Measurements from ENCODE around the gene KIF2C. TPM values are rescaled to one million over a fixed set of nuclear protein-coding genes. Genes with fewer than 3 reads are reported as not detected.
A peak's percentile ranks its signal among the peaks of the same experiment; 100 is the strongest.

KIF2C gene
- under 1 TPM in 2 of 4 donors, not detected in 2; 0.46 to 0.55 TPM for total RNA-seq

DNA sequence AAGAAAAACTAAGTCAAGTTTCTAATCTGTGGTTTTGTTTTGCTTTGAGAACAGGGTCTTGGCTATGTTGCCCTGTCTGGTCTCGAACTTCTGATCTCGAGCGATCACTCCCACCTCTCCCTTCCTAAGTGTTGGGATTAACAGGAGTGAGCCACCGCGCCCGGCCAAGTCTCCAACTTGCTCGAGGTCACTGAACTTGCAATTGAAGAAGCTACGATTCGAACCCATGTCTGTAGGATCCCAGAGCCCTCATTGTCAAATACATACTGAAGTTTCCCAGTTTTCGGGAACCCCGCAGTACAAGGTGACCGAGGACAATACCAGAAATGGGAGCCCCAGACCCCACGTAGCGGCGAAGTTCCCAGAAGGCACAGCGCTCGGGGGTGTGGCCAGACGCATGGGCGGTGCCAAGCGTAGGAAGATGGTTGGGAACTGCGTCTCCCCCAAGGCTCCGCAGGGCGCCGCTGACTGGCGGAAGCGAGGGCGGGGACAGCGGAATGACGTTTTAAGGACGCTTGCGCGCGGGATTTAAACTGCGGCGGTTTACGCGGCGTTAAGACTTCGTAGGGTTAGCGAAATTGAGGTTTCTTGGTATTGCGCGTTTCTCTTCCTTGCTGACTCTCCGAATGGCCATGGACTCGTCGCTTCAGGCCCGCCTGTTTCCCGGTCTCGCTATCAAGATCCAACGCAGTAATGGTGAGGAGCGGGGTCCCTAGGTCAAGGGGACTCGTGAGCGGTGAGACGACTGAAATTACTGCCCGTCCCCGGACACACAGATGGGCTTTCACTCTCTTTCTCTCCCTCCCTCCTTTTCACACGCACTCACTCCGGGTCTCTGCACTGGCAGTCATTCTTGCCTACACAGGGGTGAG, at the start of gene KIF2C:
KIF2C (plus strand) TSS at position 531 of the 872 bp plus-strand sequence; CDS start at position 627, 96 bp downstream.
- DNase-seq: peak; percentile 93 to 96

DNA sequence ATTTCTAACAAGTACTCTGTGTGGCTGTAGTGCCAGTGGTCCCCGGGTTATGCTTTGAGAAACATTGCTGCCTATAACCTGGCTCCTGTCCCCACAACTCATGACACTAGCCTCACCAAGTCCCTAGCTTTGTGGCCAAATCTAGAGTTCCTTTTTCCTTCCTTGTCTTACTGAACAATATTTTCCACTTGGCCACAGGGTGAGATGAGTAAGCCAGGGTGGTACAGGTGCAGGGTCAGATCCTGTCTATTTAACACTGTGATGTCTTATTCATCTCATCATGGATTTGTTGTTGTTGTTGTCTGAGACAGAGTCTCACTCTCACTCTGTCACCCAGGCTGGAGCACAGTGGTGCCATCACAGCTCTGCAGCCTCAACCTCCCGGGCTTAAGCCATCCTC, 46.5 kb upstream of the KIF2C start:
- Histone ChIP-seq H3K27ac (no peak overlapping the region), H3K27me3 (no peaks in the 10 kb centered on the region), H3K4me3 (no peak overlapping the region), H3K4me1 (no peaks in the 10 kb centered on the region), H3K9me3 (no peaks in the 10 kb centered on the region), H3K36me3 (no peaks in the 10 kb centered on the region)
- in situ Hi-C loops (cut with MboI; ENCODE audit: low sequenced_read_pairs in 4 of 4) (no loop called here), intact Hi-C loops (cut with DNase I; ENCODE audit: low total_unique reads) (no loop called here)
- ATAC-seq: no peak
- TF ChIP-seq POLR2A (IDR thresholded peaks at IDR 0.05): no peak
- TF ChIP-seq, protein P1, sequence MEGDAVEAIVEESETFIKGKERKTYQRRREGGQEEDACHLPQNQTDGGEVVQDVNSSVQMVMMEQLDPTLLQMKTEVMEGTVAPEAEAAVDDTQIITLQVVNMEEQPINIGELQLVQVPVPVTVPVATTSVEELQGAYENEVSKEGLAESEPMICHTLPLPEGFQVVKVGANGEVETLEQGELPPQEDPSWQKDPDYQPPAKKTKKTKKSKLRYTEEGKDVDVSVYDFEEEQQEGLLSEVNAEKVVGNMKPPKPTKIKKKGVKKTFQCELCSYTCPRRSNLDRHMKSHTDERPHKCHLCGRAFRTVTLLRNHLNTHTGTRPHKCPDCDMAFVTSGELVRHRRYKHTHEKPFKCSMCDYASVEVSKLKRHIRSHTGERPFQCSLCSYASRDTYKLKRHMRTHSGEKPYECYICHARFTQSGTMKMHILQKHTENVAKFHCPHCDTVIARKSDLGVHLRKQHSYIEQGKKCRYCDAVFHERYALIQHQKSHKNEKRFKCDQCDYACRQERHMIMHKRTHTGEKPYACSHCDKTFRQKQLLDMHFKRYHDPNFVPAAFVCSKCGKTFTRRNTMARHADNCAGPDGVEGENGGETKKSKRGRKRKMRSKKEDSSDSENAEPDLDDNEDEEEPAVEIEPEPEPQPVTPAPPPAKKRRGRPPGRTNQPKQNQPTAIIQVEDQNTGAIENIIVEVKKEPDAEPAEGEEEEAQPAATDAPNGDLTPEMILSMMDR (IDR thresholded peaks at IDR 0.05 in 4 of 5, conservative IDR thresholded peaks at IDR 0.05 in 1 of 5): no peak
- DNase-seq: no peak

More for the DNA sequence above, at the start of gene KIF2C:
- Histone ChIP-seq H3K27me3 (no peaks in the 10 kb centered on the region), H3K9me3 (no peaks in the 10 kb centered on the region), H3K27ac (peak within 1 kb of the TSS; percentile 87 to 94 (median 90)), H3K4me1 (peaks cover 7 to 10% of the 10 kb centered on the region in 2 donors), H3K36me3 (no peaks in the 10 kb centered on the region), H3K4me3 (peak within 1 kb of the TSS; percentile 64 to 81 (median 74))
- in situ Hi-C loops (cut with MboI; ENCODE audit: low sequenced_read_pairs in 4 of 4) (no loop called here), intact Hi-C loops (cut with DNase I; ENCODE audit: low total_unique reads) (loop anchor here (2.0 to 10.0 kb wide), 2 partner anchors 35 to 945 kb away; partner anchors contain the start of genes GPBP1L1, RPS8 and TMEM69)
- peak; percentile 98 for ATAC-seq
- TF ChIP-seq POLR2A (IDR thresholded peaks at IDR 0.05): peak; percentile 67 to 72
- TF ChIP-seq, protein P1 (IDR thresholded peaks at IDR 0.05 in 4 of 5, conservative IDR thresholded peaks at IDR 0.05 in 1 of 5): peak in 1 of 5 experiments; percentile 17

DNA sequence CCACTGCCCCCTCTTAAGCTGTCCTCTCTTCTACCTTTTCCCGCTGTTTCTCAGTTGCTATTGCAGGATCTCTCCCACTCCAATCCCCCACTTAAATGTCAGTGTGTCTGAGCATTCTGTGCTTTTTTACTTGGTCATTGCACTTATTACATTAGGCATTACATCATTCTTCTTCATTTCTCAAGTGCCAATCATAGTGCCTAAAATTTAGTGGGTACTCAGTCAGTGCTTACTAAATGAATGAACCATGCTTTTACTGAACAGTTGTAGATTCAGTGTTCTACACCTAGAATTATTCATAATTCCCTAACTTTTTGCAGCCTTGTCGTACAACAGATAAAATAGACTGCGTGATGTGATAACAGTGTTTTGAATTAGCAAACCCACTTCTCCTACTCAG, 45.7 kb upstream of the KIF2C start:
- DNase-seq (no peak), ATAC-seq (no peak)
- TF ChIP-seq, protein P1 (IDR thresholded peaks at IDR 0.05 in 4 of 5, conservative IDR thresholded peaks at IDR 0.05 in 1 of 5): no peak
- no peak for TF ChIP-seq POLR2A (IDR thresholded peaks at IDR 0.05)
- Histone ChIP-seq H3K4me1 (no peaks in the 10 kb centered on the region), H3K36me3 (no peaks in the 10 kb centered on the region), H3K9me3 (no peaks in the 10 kb centered on the region), H3K27ac (no peak overlapping the region), H3K4me3 (no peak overlapping the region), H3K27me3 (no peaks in the 10 kb centered on the region)
- intact Hi-C loops (cut with DNase I; ENCODE audit: low total_unique reads): no loop called here
- in situ Hi-C loops (cut with MboI; ENCODE audit: low sequenced_read_pairs in 4 of 4): no loop called here

DNA sequence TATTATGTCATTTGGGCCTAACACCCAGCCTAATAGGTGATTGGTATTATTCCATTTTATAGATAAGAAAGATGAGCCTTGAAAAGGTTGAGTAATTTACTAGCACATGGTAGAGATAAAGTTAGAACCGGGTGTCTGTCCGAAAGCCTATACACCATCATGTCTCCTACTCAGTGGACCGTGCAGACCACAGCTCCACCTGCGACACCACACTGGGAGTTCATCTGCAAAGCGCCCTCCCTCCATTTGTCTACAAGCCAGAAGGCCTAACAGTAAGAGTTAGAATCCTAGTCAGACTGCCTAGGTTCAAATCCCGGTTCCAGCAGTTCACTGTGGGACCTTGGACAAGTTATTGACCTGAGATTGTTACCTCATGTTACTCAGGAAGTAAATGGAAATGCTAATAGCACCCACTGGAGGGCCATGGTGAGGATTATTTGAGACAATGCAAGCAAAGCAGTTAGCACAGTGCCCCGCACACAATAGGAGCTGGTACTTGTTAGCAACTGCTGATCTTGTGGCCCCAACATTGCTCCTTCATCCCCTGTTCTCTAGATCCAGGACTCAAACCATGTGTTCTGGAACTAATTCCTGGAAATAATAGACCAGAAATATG, 44.7 kb upstream of the KIF2C start:
- ATAC-seq (no peak), DNase-seq (no peak)
- no peaks in the 10 kb centered on the region for H3K36me3 ChIP-seq
- intact Hi-C loops (cut with DNase I; ENCODE audit: low total_unique reads) (no loop called here), in situ Hi-C loops (cut with MboI; ENCODE audit: low sequenced_read_pairs in 4 of 4) (no loop called here)
- no peaks in the 10 kb centered on the region for H3K4me1 ChIP-seq
- H3K4me3 ChIP-seq: no peak overlapping the region
- H3K27ac ChIP-seq: no peak overlapping the region
- TF ChIP-seq POLR2A (IDR thresholded peaks at IDR 0.05): no peak
- TF ChIP-seq, protein P1 (IDR thresholded peaks at IDR 0.05 in 4 of 5, conservative IDR thresholded peaks at IDR 0.05 in 1 of 5): no peak
- H3K27me3 ChIP-seq: no peaks in the 10 kb centered on the region
- H3K9me3 ChIP-seq: no peaks in the 10 kb centered on the region

Measured in gastrocnemius medialis (tissue), 4 donors.